GM21390 (cell line): ENCODE data around the gene MSX2.
"Not testable (repeated sequence)": the region's sequence is repeated elsewhere in the genome, so short reads cannot be mapped to it uniquely, and the experiment has no call there.

Source experiments
- ATAC-seq: cut with Tn5 transposase; IDR thresholded peaks from one replicate; pipeline ENCODE4 v1.9.1; 2021; ENCODE audit not compliant: unreplicated experiment

Gene MSX2

GRCh38 chr5:174732036-174733020 is 7.9 kb downstream of the MSX2 start:
- ATAC-seq, result no peak

- ATAC-seq, result no peak
Observed at GRCh38 chr5:174733091-174733690, 8.8 kb downstream of the MSX2 start.

- ATAC-seq, result no peak
Observed at GRCh38 chr5:174733836-174734235, 9.5 kb downstream of the MSX2 start.

- ATAC-seq, result no peak
Observed at GRCh38 chr5:174734571-174735497, 10.5 kb downstream of the MSX2 start.

- no peak for ATAC-seq
Observed at GRCh38 chr5:174735498-174736330, 11.3 kb downstream of the MSX2 start.

- ATAC-seq, result no peak
Observed at GRCh38 chr5:174736331-174736721, 11.9 kb downstream of the MSX2 start.

GRCh38 chr5:174736777-174737176 is 12.4 kb downstream of the MSX2 start:
- ATAC-seq, result no peak

GRCh38 chr5:174737330-174737729 is 12.9 kb downstream of the MSX2 start:
- no peak for ATAC-seq

- no peak for ATAC-seq
Observed at GRCh38 chr5:174741352-174741751, 17.0 kb downstream of the MSX2 start.

GRCh38 chr5:174744896-174745295 is 20.5 kb downstream of the MSX2 start:
- no peak for ATAC-seq

GRCh38 chr5:174745590-174746103 is 21.3 kb downstream of the MSX2 start:
- ATAC-seq, result no peak

- ATAC-seq, result no peak
Observed at GRCh38 chr5:174750711-174751110, 26.3 kb downstream of the MSX2 start.

GRCh38 chr5:174751154-174752000 is 27.0 kb downstream of the MSX2 start:
- ATAC-seq, result no peak

GRCh38 chr5:174752121-174752520 is 27.7 kb downstream of the MSX2 start:
- ATAC-seq, result no peak

GRCh38 chr5:174755106-174755505 is 30.7 kb downstream of the MSX2 start:
- ATAC-seq, result no peak

- no peak for ATAC-seq
Observed at GRCh38 chr5:174759091-174759490, 34.7 kb downstream of the MSX2 start.

- no peak for ATAC-seq
Observed at GRCh38 chr5:174760721-174761120, 36.3 kb downstream of the MSX2 start.

GRCh38 chr5:174761341-174761740 is 37.0 kb downstream of the MSX2 start:
- not testable (repeated sequence) for ATAC-seq

- ATAC-seq, result no peak
Observed at GRCh38 chr5:174764309-174764708, 39.9 kb downstream of the MSX2 start.
